IMR-90 (cell line): ENCODE measurements around the gene MED26. TPM values are rescaled to one million over a fixed set of nuclear protein-coding genes. Genes with fewer than 3 reads are reported as not detected.

Source experiments
- ATAC-seq: fragments of 200-7000 bp; cut with Tn5 transposase; 2 replicates; pipeline ENCODE4 v1.9.1; 2020; ENCODE audit warnings: low read depth, mild to moderate bottlenecking, moderate library complexity
- BruUV-seq: library from RNA; stranded (reverse); fragments of 400-500 nt; replicated peaks from 2 replicates; lab custom pipeline; 2021; lab: Mats Ljungman, UMichigan
- CTCF ChIA-PET: fragments of 300-600 bp; formaldehyde crosslinking; extraction: SDS; loops from one replicate; lab custom pipeline; 2021; ENCODE audit warnings: antibody characterized with exemption; lab: Yijun Ruan, JAX
- POLR2A ChIA-PET: fragments of 300-600 bp; sonication (Branson Sonifier 250); formaldehyde crosslinking; loops from one replicate; lab custom pipeline; 2022; ENCODE audit warnings: antibody characterized with exemption; ENCODE audit not compliant: unreplicated experiment; lab: Charles Lee
- DNase-seq: peaks from one replicate; pipeline ENCODE4 v3.0.0; 2013
- H2AFZ ChIP-seq: replicated peaks from 2 replicates; pipeline ENCODE3; 2013; ENCODE audit warnings: low read length, mild to moderate bottlenecking; ENCODE audit not compliant: poor library complexity
- H2AK5ac ChIP-seq: 2 replicates; pipeline ENCODE4 v1.6.1; 2013; ENCODE audit warnings: low read depth, low read length, inconsistent platforms
- H2AK9ac ChIP-seq: replicated peaks from 2 replicates; pipeline ENCODE3; 2013; ENCODE audit warnings: mild to moderate bottlenecking, low read depth, low read length, moderate library complexity; ENCODE audit not compliant: poor library complexity
- H2BK120ac ChIP-seq: 2 replicates; pipeline ENCODE4 v1.6.1; 2013; ENCODE audit warnings: low read depth, low read length, inconsistent platforms
- H2BK15ac ChIP-seq: 3 replicates; pipeline ENCODE4 v1.6.1; 2013; ENCODE audit warnings: low read depth, low read length, inconsistent platforms
- H2BK20ac ChIP-seq: 2 replicates; pipeline ENCODE4 v1.6.1; 2013; ENCODE audit warnings: low read depth, mild to moderate bottlenecking, inconsistent platforms, low read length, moderate library complexity
- H2BK5ac ChIP-seq: 2 replicates; pipeline ENCODE4 v1.6.1; 2013; ENCODE audit warnings: mild to moderate bottlenecking, low read depth, low read length, inconsistent platforms; ENCODE audit not compliant: poor library complexity, severe bottlenecking
- H3K14ac ChIP-seq: replicated peaks from 2 replicates; pipeline ENCODE4 v1.6.1; 2013; ENCODE audit warnings: low read depth, low read length, inconsistent platforms
- H3K18ac ChIP-seq: 2 replicates; pipeline ENCODE4 v1.6.1; 2013; ENCODE audit warnings: low read depth, low read length, control low read depth
- H3K23ac ChIP-seq: 2 replicates; pipeline ENCODE4 v1.6.1; 2013; ENCODE audit warnings: low read depth, low read length, inconsistent platforms
- H3K27ac ChIP-seq: 2 replicates; pipeline ENCODE4 v1.5.1; 2013; ENCODE audit warnings: mild to moderate bottlenecking, control low read depth, low read length; ENCODE audit not compliant: insufficient read depth
- H3K27me3 ChIP-seq: 2 replicates; pipeline ENCODE4 v1.6.1; 2013; ENCODE audit warnings: low read length; ENCODE audit not compliant: control insufficient read depth, insufficient read depth
- H3K36me3 ChIP-seq: 2 replicates; pipeline ENCODE4 v1.6.1; 2013; ENCODE audit warnings: low read length, mixed read lengths; ENCODE audit not compliant: control insufficient read depth, insufficient read depth
- H3K4ac ChIP-seq: 2 replicates; pipeline ENCODE4 v1.6.1; 2013; ENCODE audit warnings: low read depth, low read length, inconsistent platforms
- H3K4me1 ChIP-seq: 2 replicates; pipeline ENCODE4 v1.6.1; 2013; ENCODE audit warnings: low read length, mixed read lengths; ENCODE audit not compliant: control insufficient read depth, insufficient read depth
- H3K4me2 ChIP-seq: 2 replicates; pipeline ENCODE4 v1.6.1; 2013; ENCODE audit warnings: low read depth, mild to moderate bottlenecking, control low read depth, low read length, moderate library complexity
- H3K4me3 ChIP-seq: 2 replicates; pipeline ENCODE4 v1.5.1; 2013; ENCODE audit warnings: low read depth, mild to moderate bottlenecking, control low read depth, low read length, moderate library complexity; ENCODE audit not compliant: insufficient read depth
- H3K56ac ChIP-seq: 2 replicates; pipeline ENCODE4 v1.6.1; 2013; ENCODE audit warnings: low read length, inconsistent platforms; ENCODE audit not compliant: insufficient read depth; ENCODE audit errors: extremely low read depth
- H3K79me1 ChIP-seq, 2 experiments: 2 replicates each; pipeline ENCODE4 v1.6.1; 2013; ENCODE audit warnings: low read length in 2 of 2, inconsistent platforms in 1 of 2, low read depth in 1 of 2
- H3K9ac ChIP-seq: 2 replicates; pipeline ENCODE4 v1.6.1; 2013; ENCODE audit warnings: low read depth, low read length, control low read depth
- H3K9me1 ChIP-seq: 2 replicates; pipeline ENCODE4 v1.6.1; 2013; ENCODE audit warnings: low read length, inconsistent platforms; ENCODE audit not compliant: insufficient read depth
- H3K9me3 ChIP-seq: 2 replicates; pipeline ENCODE4 v1.6.1; 2013; ENCODE audit warnings: low read length; ENCODE audit not compliant: control insufficient read depth, insufficient read depth
- H4K20me1 ChIP-seq: 2 replicates; pipeline ENCODE4 v1.6.1; 2013; ENCODE audit warnings: low read length, inconsistent platforms; ENCODE audit not compliant: insufficient read depth
- H4K5ac ChIP-seq: 2 replicates; pipeline ENCODE4 v1.6.1; 2013; ENCODE audit warnings: mild to moderate bottlenecking, low read depth, low read length, control low read depth
- H4K8ac ChIP-seq, 2 experiments: 2 replicates each; pipeline ENCODE4 v1.6.1; 2013; ENCODE audit warnings: low read depth in 2 of 2, low read length in 2 of 2, control low read depth in 1 of 2, inconsistent platforms in 1 of 2
- H4K91ac ChIP-seq: 2 replicates; pipeline ENCODE4 v1.6.1; 2013; ENCODE audit warnings: low read depth, low read length, inconsistent platforms; ENCODE audit not compliant: insufficient read depth
- CTCF ChIP-seq: conservative IDR thresholded peaks from 2 replicates; pipeline ENCODE4 v1.5.1; 2012; ENCODE audit warnings: mild to moderate bottlenecking, low read depth, low read length, improper control_type of control experiment
- POLR2A ChIP-seq: IDR thresholded peaks from 2 replicates; pipeline ENCODE4 v1.6.1; 2012; ENCODE audit warnings: mild to moderate bottlenecking, low read depth, low read length
- SMC3 ChIP-seq: fragments of 150-350 bp; IDR thresholded peaks from 2 replicates; pipeline ENCODE4 v1.6.1; 2016; ENCODE audit warnings: low read depth, mild to moderate bottlenecking, antibody characterized with exemption, low read length, moderate library complexity
- USF2 ChIP-seq: fragments of 150-350 bp; IDR thresholded peaks from 2 replicates; pipeline ENCODE4 v1.6.1; 2017; ENCODE audit warnings: mild to moderate bottlenecking, antibody characterized with exemption, low read length, low read depth
- WGBS, 2 experiments: methylation state at CpG; one replicate each; pipeline versions ENCODE4 v1.1.5 to v1.1.7; 2013; ENCODE audit warnings: missing lambda C conversion rate in 2 of 2; ENCODE audit not compliant: insufficient read length in 1 of 2; ENCODE audit errors: extremely low coverage in 2 of 2; 5-methylcytosine and 5-hydroxymethylcytosine counted together
- dilution Hi-C: fragments of 300-500 bp; cut with HindIII; formaldehyde crosslinking; loops from one replicate; pipeline ENCODE4 v1.14.3; 2018; ENCODE audit warnings: low sequenced_read_pairs; ENCODE audit not compliant: unreplicated experiment
- in situ Hi-C: fragments of 300-500 bp; cut with MboI; formaldehyde crosslinking; loops from 3 replicates; pipeline ENCODE4 v1.14.3; 2019; ENCODE audit warnings: low sequenced_read_pairs, inconsistent platforms, mixed read lengths
- intact Hi-C: fragments of 100-400 bp; cut with micrococcal nuclease; formaldehyde crosslinking; loops from 2 replicates; pipeline ENCODE4 v1.10.0; 2022
- polyA plus RNA-seq, 3 experiments: library from polyadenylated mRNA; depleted of rRNA; stranded (reverse); fragments of >200 nt; gene quantifications; 2 replicates each; pipeline ENCODE4 v1.2.3, GENCODE V29; 2012; ENCODE audit warnings: low replicate concordance in 1 of 3
- total RNA-seq: library from RNA; depleted of rRNA; stranded (reverse); fragments of >200 nt; gene quantifications from 2 replicates; pipeline ENCODE4 v1.2.3, GENCODE V29; 2012

The MED26 gene
- total and polyA plus RNA-seq, 2 of the 4 experiments (the other 2 are of a cell fraction): 2.0 to 4.0 TPM

GRCh38 chr19:16623066-16623465 is 4.9 kb downstream of the MED26 start:
- no TSS peak for BruUV-seq
- Histone ChIP-seq H4K91ac (no peak overlapping the region), H3K14ac (no peak overlapping the region), H3K9me1 (peaks cover 32% of the 10 kb centered on the region), H2BK15ac (no peak overlapping the region), H4K20me1 (peaks cover 97% of the 10 kb centered on the region), H3K18ac (no peak overlapping the region), H3K27ac (no peak overlapping the region), H3K56ac (no peak overlapping the region), H3K79me1 (peaks cover 15 to 91% of the 10 kb centered on the region in 2 experiments; a peak in 3 of 4 replicates), H3K9me3 (no peaks in the 10 kb centered on the region), H4K8ac (no peak overlapping the region), H3K9ac (no peak overlapping the region), H2BK120ac (no peak overlapping the region), H3K23ac (no peak overlapping the region), H3K4me2 (no peak overlapping the region), H2BK20ac (no peak overlapping the region), H3K4me3 (no peak overlapping the region), H2AFZ (no peak overlapping the region), H3K27me3 (no peaks in the 10 kb centered on the region), H2BK5ac (no peak overlapping the region), H2AK9ac (no peak overlapping the region), H3K4me1 (peaks cover 3% of the 10 kb centered on the region; the same call in 1 of the 2 replicates), H4K5ac (no peak overlapping the region), H3K4ac (no peak overlapping the region), H3K36me3 (peaks cover 11% of the 10 kb centered on the region), H2AK5ac (no peak overlapping the region)
- POLR2A ChIA-PET: no interaction called here
- WGBS, 2 experiments: no CpG with 5 or more reads among the region's 2 CpGs
- CTCF ChIA-PET: no interaction called here
- TF ChIP-seq SMC3: no peak
- no peak for TF ChIP-seq POLR2A
- TF ChIP-seq USF2: no peak
- TF ChIP-seq CTCF: no peak
- in situ Hi-C loops: no loop called here
- DNase-seq (no peak), ATAC-seq (no peak)
- dilution Hi-C loops: no loop called here
- intact Hi-C loops: no loop called here
